HepG2 (cell line): ENCODE measurements around the gene MNT. TPM values are rescaled to one million over a fixed set of nuclear protein-coding genes. Genes with fewer than 3 reads are reported as not detected.

ENCODE experiments used
- CBX5 ChIP-seq: sonication (generic); formaldehyde crosslinking; IDR thresholded peaks from 2 replicates; pipeline ENCODE4 v1.4.0; 2020; ENCODE audit warnings: missing genetic modification reagents, borderline replicate concordance
- HIC2 ChIP-seq: sonication (generic); formaldehyde crosslinking; IDR thresholded peaks from 2 replicates; pipeline ENCODE4 v1.9.0; 2022; ENCODE audit warnings: low read depth, missing genetic modification reagents
- HNRNPK ChIP-seq: fragments of 200-400 bp; formaldehyde crosslinking; IDR thresholded peaks from 2 replicates; pipeline ENCODE4 v1.6.1; 2018; ENCODE audit warnings: low read length, low read depth, moderate library complexity, mild to moderate bottlenecking; ENCODE audit not compliant: poor library complexity, severe bottlenecking
- KDM6A ChIP-seq: IDR thresholded peaks from 2 replicates; pipeline ENCODE4 v1.6.1; 2016; ENCODE audit warnings: low read depth
- KMT2A ChIP-seq: sonication (generic); formaldehyde crosslinking; IDR thresholded peaks from 2 replicates; pipeline ENCODE4 v1.4.0; 2020; ENCODE audit warnings: missing genetic modification reagents
- MTERF4 ChIP-seq: sonication (generic); formaldehyde crosslinking; IDR thresholded peaks from 2 replicates; pipeline ENCODE4 v1.8.0; 2023; ENCODE audit warnings: mild to moderate bottlenecking, missing genetic modification reagents
- ONECUT2 ChIP-seq: sonication (generic); formaldehyde crosslinking; IDR thresholded peaks from 2 replicates; pipeline ENCODE4 v1.4.0; 2020; ENCODE audit warnings: missing genetic modification reagents
- PAWR ChIP-seq: sonication (generic); formaldehyde crosslinking; IDR thresholded peaks from 2 replicates; pipeline ENCODE4 v1.4.0; 2020; ENCODE audit warnings: missing genetic modification reagents, mild to moderate bottlenecking, borderline replicate concordance
- SPEN ChIP-seq: sonication (generic); formaldehyde crosslinking; IDR thresholded peaks from 2 replicates; pipeline ENCODE4 v1.5.1; 2020; ENCODE audit warnings: low read depth, mild to moderate bottlenecking, missing genetic modification reagents
- TBX3 ChIP-seq: fragments of 450-650 bp; IDR thresholded peaks from 2 replicates; pipeline ENCODE4 v1.6.1; 2017; ENCODE audit warnings: antibody characterized with exemption, mild to moderate bottlenecking, inconsistent platforms, borderline replicate concordance
- TEAD2 ChIP-seq: sonication (generic); formaldehyde crosslinking; IDR thresholded peaks from 2 replicates; pipeline ENCODE4 v1.9.0; 2021; ENCODE audit warnings: missing genetic modification reagents
- TOPORS ChIP-seq: sonication (generic); formaldehyde crosslinking; IDR thresholded peaks from 2 replicates; pipeline ENCODE4 v1.8.0; 2023; ENCODE audit warnings: mild to moderate bottlenecking, missing genetic modification reagents
- UBTF ChIP-seq: sonication (generic); formaldehyde crosslinking; IDR thresholded peaks from 2 replicates; pipeline ENCODE4 v1.4.0; 2020; ENCODE audit warnings: mild to moderate bottlenecking, missing genetic modification reagents
- ZBTB3 ChIP-seq: sonication (generic); formaldehyde crosslinking; IDR thresholded peaks from 2 replicates; pipeline ENCODE4 v1.4.0; 2020; ENCODE audit warnings: low read depth, mild to moderate bottlenecking, moderate library complexity, missing genetic modification reagents, borderline replicate concordance
- ZBTB43 ChIP-seq: sonication (generic); formaldehyde crosslinking; conservative IDR thresholded peaks from 2 replicates; pipeline ENCODE4 v1.4.0; 2020; ENCODE audit warnings: missing genetic modification reagents
- ZBTB7B ChIP-seq: sonication (generic); formaldehyde crosslinking; IDR thresholded peaks from 2 replicates; pipeline ENCODE4 v1.4.0; 2020; ENCODE audit warnings: missing genetic modification reagents
- ZEB1 ChIP-seq: IDR thresholded peaks from 2 replicates; pipeline ENCODE4 v1.6.1; 2012; ENCODE audit warnings: mild to moderate bottlenecking, low read depth, inconsistent platforms; ENCODE audit not compliant: insufficient replicate concordance
- ZMYM2 ChIP-seq: sonication (generic); formaldehyde crosslinking; IDR thresholded peaks from 2 replicates; pipeline ENCODE4 v1.8.0; 2022; ENCODE audit warnings: mild to moderate bottlenecking, missing genetic modification reagents
- ZNF234 ChIP-seq: sonication (generic); formaldehyde crosslinking; conservative IDR thresholded peaks from 2 replicates; pipeline ENCODE4 v1.5.1; 2020; ENCODE audit warnings: mild to moderate bottlenecking, missing genetic modification reagents
- ZNF484 ChIP-seq: sonication (generic); formaldehyde crosslinking; IDR thresholded peaks from 2 replicates; pipeline ENCODE4 v1.5.1; 2020; ENCODE audit warnings: mild to moderate bottlenecking, low read depth, missing genetic modification reagents, borderline replicate concordance
- ZNF709 ChIP-seq: sonication (generic); formaldehyde crosslinking; IDR thresholded peaks from 2 replicates; pipeline ENCODE4 v1.5.0; 2020; ENCODE audit warnings: mild to moderate bottlenecking, missing genetic modification reagents
- ZNF75D ChIP-seq: sonication (generic); formaldehyde crosslinking; IDR thresholded peaks from 2 replicates; pipeline ENCODE4 v1.8.1; 2023; ENCODE audit warnings: missing genetic modification reagents, mild to moderate bottlenecking, borderline replicate concordance
- ZNF850 ChIP-seq: sonication (generic); formaldehyde crosslinking; conservative IDR thresholded peaks from 2 replicates; pipeline ENCODE4 v1.9.0; 2021; ENCODE audit warnings: mild to moderate bottlenecking, missing genetic modification reagents
- ZSCAN25 ChIP-seq: sonication (generic); formaldehyde crosslinking; IDR thresholded peaks from 2 replicates; pipeline ENCODE4 v1.8.0; 2022; ENCODE audit warnings: mild to moderate bottlenecking, missing genetic modification reagents
- ZSCAN31 ChIP-seq: sonication (generic); formaldehyde crosslinking; IDR thresholded peaks from 2 replicates; pipeline ENCODE4 v1.5.0; 2020; ENCODE audit warnings: low read depth, mild to moderate bottlenecking, missing genetic modification reagents
- polyA plus RNA-seq, 8 experiments: library from polyadenylated mRNA; depleted of rRNA in 3 of 8; stranded (reverse) in 7 of 8; unstranded in 1 of 8; fragments of >200 nt; fragmentation: Illumina TruSeq in 4 of 8; extraction: Trizol in 4 of 8; gene quantifications; 2 replicates each; pipeline versions ENCODE4 v1.2.1 to v1.2.3, GENCODE V29; 2011 to 2016; ENCODE audit warnings: low read depth in 4 of 8, missing spikeins in 1 of 8, mixed read lengths in 1 of 8; ENCODE audit not compliant: insufficient read depth in 1 of 8
- total RNA-seq, 5 experiments: library from RNA; depleted of rRNA; stranded (reverse); fragments of >200 nt; fragmentation: Illumina TruSeq; extraction: Trizol; gene quantifications; 2 replicates each; pipeline ENCODE4 v1.2.3, GENCODE V29; 2016; ENCODE audit warnings: low read depth in 1 of 5

Gene MNT
- total and polyA plus RNA-seq, 2 of the 13 experiments (the other 11 are each of a cell fraction or from before 2014, with no cell fraction given): 2.1 to 3.5 TPM

GRCh38 chr17:2336215-2336851, 64.5 kb downstream of the MNT start, which contains the start of gene TSR1 (continued):
- TF ChIP-seq HIC2 (CRISPR knock-in tag) (peak; percentile 38; the same call in 1 of the 2 replicates), ONECUT2 (CRISPR knock-in tag) (no peak), ZBTB3 (no peak), KMT2A (CRISPR knock-in tag) (peak; percentile 92), ZSCAN31 (CRISPR knock-in tag) (peak; percentile 78), ZNF709 (CRISPR knock-in tag) (no peak; the same call in none of the 2 replicates), ZNF234 (CRISPR knock-in tag) (no peak), ZMYM2 (no peak), TEAD2 (CRISPR knock-in tag) (peak; percentile 80; the same call in 1 of the 2 replicates), PAWR (CRISPR knock-in tag) (no peak), ZNF850 (CRISPR knock-in tag) (no peak), ZNF484 (CRISPR knock-in tag) (no peak), TOPORS (CRISPR knock-in tag) (peak; percentile 55; the same call in 1 of the 2 replicates), HNRNPK (no peak), MTERF4 (CRISPR knock-in tag) (no peak), ZNF75D (CRISPR knock-in tag) (no peak), UBTF (CRISPR knock-in tag) (peak; percentile 70; the same call in 1 of the 2 replicates), ZEB1 (no peak), CBX5 (CRISPR knock-in tag) (no peak; the same call in 1 of the 2 replicates), ZBTB7B (CRISPR knock-in tag) (0 out of 2 replicates have a peak, but pooled peaks have one; percentile 22), TBX3 (no peak), ZSCAN25 (CRISPR knock-in tag) (peak; percentile 2; the same call in 1 of the 2 replicates), KDM6A (CRISPR knock-in tag) (no peak), ZBTB43 (CRISPR knock-in tag) (peak; percentile 64; the same call in 1 of the 2 replicates), SPEN (peak; percentile 81)
